ENCODE measurements around the gene SMPDL3A.
A peak's percentile ranks its signal among the peaks of the same experiment; 100 is the strongest.

SMPDL3A gene

DNA sequence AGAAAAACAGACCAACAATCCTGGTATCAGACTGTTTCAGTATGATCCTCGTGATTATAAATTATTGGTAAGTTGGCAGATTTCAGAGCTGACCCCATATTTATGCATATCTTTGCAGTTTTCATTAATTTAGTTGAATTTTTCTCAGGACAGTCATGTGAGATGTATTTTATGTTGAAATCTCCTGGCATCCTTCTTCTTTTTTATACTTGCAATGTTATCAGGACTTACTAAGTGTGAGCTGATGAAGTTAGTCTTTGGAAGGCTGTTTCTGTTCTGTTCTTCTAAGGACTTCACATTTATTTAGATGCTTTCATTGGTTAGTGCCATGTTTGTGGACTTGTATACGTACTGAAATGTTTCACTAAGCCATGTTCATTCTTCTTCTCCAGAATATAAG is 17.2 kb downstream of the SMPDL3A start:
- no peak for DNase-seq

- no peak for DNase-seq
Measured at GRCh38 chr6:122808121-122808885, 19.2 kb downstream of the SMPDL3A start.

GRCh38 chr6:122809001-122809400 is 19.9 kb downstream of the SMPDL3A start:
- DNase-seq = no peak

DNA sequence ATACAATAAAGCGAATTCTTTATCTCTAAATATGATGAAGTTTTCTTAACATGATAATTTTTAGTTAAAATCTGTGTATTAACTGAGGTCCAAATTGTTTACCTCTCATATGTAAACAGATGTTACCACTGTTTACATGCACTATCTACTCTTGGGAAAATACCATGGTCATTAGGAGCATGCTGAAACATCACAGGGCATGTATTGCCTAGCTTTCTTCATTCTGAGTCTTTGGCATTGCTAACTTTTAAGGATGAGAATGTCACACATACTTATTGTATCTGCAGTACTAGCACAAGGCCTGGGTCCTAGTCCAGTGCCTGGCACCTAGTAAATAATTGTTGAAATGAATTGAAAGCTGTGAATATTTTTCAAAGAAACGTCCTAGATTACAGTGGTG is 20.6 kb downstream of the SMPDL3A start:
- no peak for DNase-seq

DNA sequence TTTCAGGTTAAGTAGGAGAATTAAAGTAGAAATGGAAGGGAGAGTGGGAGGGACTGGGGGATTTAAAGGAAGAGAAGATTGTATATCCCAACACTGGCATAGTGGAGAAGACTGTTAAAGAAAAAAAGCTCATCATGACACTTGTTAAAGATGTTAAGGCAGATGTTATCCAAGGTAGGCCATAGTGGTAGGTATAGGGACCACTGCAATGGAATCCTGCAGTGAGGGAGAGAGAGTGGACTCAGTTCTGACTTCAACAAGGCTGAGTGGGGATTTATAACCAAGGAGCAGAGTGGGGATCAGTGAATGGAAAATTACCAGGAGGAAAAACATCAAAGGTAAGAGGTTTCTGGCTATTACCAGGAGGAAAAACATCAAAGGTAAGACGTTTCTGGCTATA is 21.1 kb downstream of the SMPDL3A start:
- no peak for DNase-seq

GRCh38 chr6:122817358-122817757 is 28.3 kb downstream of the SMPDL3A start:
- no peak for DNase-seq

DNA sequence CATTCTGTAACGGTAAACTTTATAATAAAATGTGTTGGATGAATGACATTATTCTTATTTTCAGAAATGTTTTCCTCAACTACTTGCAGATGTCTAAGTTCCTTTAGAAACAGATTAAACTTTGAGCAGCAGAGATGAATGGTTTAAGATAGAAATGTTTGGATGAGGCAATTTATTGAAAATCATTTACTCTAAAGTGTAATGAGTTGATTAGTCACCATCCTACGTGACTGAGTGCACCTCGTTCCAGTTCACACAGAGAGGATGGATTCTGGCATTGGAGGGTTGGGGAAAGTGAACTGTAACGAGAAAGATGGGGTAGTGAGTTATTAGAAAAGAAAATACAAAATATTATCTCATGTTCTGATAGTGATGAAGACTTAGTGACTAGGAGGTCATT is 28.7 kb downstream of the SMPDL3A start:
- no peak for DNase-seq

DNA sequence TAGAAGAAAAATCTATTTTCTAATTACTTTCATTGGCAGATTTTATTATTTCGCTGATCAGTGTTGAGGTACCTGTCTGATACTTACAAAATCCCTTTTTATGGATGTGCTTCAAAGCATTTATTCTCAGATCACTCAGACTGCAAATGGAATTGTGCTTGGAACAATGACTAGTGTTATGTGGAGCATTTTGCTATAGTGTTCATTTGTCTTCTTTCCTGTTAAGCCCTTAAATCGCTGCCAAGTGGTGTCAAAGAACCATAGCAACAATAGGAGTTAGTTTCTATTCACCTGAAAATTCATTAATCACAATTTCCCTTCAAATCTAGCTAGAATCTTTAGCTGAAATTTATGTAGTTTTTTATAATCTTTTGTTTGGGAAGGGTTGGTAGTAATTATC is 29.8 kb downstream of the SMPDL3A start:
- DNase-seq = no peak

- DNase-seq = no peak
Measured at GRCh38 chr6:122821095-122821494, 32.0 kb downstream of the SMPDL3A start.

GRCh38 chr6:122825163-122825562 is 36.1 kb downstream of the SMPDL3A start:
- DNase-seq = no peak

DNA sequence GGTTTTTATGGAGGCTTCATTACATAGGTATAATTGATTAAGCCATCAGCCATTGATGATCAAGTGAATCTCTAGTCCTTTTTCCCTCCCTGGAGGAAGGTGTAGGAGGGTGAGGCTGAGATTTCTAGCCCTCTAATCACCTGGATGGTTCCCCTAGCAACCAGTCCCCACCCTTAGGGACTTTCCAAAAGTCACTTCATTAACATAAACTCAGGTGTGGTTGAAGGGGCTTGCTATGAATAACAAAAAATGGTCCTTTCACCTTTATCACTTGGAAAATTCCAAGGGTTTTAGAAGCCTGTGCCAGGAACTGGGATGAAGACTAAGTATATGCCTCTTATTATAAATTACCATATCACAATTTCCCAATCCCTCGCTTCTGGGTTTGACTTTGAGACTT is 40.4 kb downstream of the SMPDL3A start:
- no peak for DNase-seq

GRCh38 chr6:122831511-122831910 is 42.5 kb downstream of the SMPDL3A start:
- no peak for DNase-seq

DNA sequence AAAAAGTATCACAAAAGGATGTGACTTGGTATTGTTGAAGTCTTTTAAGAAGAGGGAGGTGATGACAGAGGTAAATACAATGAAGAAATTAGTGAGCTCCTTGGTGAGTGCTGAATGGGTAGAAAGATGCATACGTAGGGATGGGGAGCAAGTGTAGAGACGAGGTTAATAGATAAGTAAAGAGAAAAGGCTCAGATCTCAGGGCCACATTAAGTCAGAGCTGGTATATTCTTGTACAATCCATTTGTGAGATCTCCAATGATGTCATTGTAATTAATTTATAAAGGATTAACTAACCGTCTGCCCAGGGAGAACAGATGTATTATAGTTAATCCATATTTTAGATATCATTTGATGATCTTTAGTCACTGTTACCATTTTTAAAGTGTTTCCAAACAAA is 43.4 kb downstream of the SMPDL3A start:
- DNase-seq = no peak

- no peak for DNase-seq
Measured at GRCh38 chr6:122833021-122833491, 44.0 kb downstream of the SMPDL3A start.

GRCh38 chr6:122838060-122838780 is 49.2 kb downstream of the SMPDL3A start:
- DNase-seq = peak; percentile 70

- DNase-seq = peak; percentile 86
Measured at GRCh38 chr6:122839472-122839871, 50.4 kb downstream of the SMPDL3A start.

GRCh38 chr6:122839906-122840305 is 50.8 kb downstream of the SMPDL3A start:
- no peak for DNase-seq

DNA sequence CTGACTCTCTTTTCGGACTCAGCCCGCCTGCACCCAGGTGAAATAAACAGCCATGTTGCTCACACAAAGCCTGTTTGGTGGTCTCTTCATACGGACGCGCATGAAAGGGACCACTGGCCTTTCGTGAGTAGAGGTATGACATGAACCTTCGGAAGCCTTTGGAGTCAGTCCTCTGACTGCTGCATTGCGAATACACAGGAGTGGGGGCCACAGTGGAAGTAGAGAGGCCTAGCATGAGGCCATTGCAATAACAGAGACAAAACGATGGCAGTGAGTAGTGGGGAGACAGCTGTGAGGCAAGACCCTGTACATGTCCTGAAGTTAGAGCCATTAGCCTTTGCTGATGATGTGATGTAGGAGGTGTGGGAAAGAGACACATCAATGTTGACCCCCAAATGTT is 56.4 kb downstream of the SMPDL3A start:
- DNase-seq = no peak

DNA sequence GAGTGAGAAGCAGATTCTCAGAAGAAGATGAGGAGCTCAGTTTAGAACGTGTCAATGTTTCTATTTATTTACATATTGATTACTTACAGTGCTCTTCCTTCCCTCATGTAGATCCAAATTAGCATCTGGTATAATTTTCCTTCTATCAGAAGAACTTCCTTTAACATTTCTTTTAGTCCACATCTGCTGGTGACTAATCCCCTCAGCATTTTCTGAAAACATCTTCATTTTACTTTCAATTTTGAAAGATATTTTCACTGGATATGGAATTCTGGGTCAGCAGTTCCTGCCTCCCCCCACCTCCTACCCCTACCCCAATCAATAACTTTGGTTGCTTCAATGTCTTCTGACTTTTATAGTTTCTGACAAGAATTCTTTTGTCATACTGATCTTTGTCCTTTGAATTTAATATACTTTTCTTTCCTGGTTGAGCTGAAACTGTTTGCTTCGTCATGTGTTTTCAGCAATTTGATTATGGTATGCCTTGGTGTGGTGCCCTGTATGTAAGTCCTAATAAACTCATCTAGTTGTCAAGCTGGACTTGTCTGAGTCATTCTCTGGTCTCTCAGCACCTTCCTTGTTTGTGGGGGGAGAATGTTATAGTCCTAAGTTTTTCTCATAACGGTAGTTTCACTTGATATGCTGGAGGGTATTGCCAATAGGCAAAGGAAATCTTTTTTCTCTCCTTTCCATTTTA is 57.0 kb downstream of the SMPDL3A start:
- peak; percentile 62 for DNase-seq

DNA sequence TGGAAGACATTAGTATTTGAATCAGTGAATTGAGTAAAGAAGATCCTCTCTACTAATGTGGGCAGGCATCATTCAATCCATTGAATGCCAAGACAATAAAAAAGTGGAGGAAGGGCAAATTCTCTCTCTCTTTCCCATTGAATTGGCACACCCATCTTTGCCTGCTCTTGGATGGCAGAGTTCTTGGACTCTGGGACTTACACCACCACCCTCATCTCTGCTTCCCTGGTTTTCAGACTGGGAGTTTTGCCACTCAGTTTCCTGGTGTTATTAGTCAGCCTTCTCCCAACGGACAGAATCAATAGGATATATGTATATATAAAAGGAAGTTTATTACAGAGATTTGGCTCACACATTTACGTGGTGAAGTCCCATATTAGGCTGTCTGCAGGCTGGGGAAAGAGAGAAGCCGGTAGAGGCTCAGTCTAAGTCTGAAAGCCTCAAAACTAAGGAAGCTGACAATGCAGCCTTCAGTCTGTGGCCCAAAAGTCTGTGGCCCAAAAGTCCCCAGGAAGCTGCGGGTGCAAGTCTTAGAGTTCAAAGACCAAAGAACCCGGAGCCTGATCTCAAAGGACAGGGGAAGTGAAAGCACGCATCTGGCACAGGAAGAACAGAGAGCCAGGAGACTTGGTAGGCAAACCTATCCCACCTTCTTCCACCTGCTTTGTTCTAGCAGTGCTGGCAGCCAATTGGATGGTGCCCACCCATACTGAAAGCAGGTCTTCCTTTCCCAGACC is 64.4 kb downstream of the SMPDL3A start:
- DNase-seq = no peak

Measured in OCI-M1 (cell line).